Astrocyte of the hippocampus (primary cell): ENCODE results near the gene DISP3.

Experiments used
- DNase-seq: peaks from one replicate; pipeline ENCODE4 v3.0.0; 2011; ENCODE audit warnings: low read depth, low spot score

The DISP3 gene

GRCh38 chr1:11543392-11543791 is 64.4 kb downstream of the DISP3 start:
- DNase-seq, result no peak

GRCh38 chr1:11543796-11544195 is 64.8 kb downstream of the DISP3 start:
- no peak for DNase-seq

GRCh38 chr1:11546456-11546855 is 67.5 kb downstream of the DISP3 start:
- DNase-seq, result no peak

- peak; percentile 94 for DNase-seq
Measured at GRCh38 chr1:11550664-11551283, 71.8 kb downstream of the DISP3 start.

- DNase-seq, result no peak
Measured at GRCh38 chr1:11558276-11558675, 79.3 kb downstream of the DISP3 start.

GRCh38 chr1:11558871-11559590 is 80.1 kb downstream of the DISP3 start:
- no peak for DNase-seq

- DNase-seq, result no peak
Measured at GRCh38 chr1:11559591-11559970, 80.6 kb downstream of the DISP3 start.

- no peak for DNase-seq
Measured at GRCh38 chr1:11560061-11560460, 81.1 kb downstream of the DISP3 start.

GRCh38 chr1:11561740-11562139 is 82.8 kb downstream of the DISP3 start:
- no peak for DNase-seq

- no peak for DNase-seq
Measured at GRCh38 chr1:11562664-11563063, 83.7 kb downstream of the DISP3 start.

- peak; percentile 38 for DNase-seq
Measured at GRCh38 chr1:11563560-11564069, 84.7 kb downstream of the DISP3 start.

- no peak for DNase-seq
Measured at GRCh38 chr1:11564237-11564636, 85.3 kb downstream of the DISP3 start.

GRCh38 chr1:11566042-11566850 is 87.3 kb downstream of the DISP3 start:
- DNase-seq, result peak; percentile 29

- DNase-seq, result no peak
Measured at GRCh38 chr1:11567244-11568065, 88.5 kb downstream of the DISP3 start.

- DNase-seq, result peak; percentile 13
Measured at GRCh38 chr1:11568687-11569086, 89.7 kb downstream of the DISP3 start.

GRCh38 chr1:11569551-11569950 is 90.6 kb downstream of the DISP3 start:
- no peak for DNase-seq

GRCh38 chr1:11569954-11570353 is 91.0 kb downstream of the DISP3 start:
- DNase-seq, result no peak

- DNase-seq, result no peak
Measured at GRCh38 chr1:11570821-11571380, 91.9 kb downstream of the DISP3 start.

- DNase-seq, result no peak
Measured at GRCh38 chr1:11571906-11572616, 93.1 kb downstream of the DISP3 start.

- DNase-seq, result no peak
Measured at GRCh38 chr1:11573116-11573692, 94.2 kb downstream of the DISP3 start.
